Measurements from ENCODE around the gene SMAP1.

Gene SMAP1

DNA sequence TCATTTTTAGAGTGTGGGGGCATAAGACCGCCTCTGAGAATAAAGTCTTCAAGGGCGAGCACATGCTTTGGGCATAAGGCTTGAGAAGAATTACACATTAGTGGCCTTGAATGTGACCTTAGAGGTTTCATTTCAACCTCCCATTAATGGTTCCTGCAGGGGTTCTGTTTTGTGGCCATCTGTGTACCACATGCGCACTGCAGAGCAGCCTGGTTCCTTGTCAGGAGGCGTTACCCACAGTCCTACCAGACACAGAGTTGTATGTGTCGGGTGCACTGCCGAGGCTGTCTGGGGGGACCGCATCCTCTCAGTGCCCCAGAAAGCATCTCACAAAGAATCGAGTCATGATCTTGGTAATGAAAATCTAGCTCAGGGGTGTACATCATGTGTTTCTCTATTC, 173.4 kb downstream of the SMAP1 start:
- DNase-seq = no peak

DNA sequence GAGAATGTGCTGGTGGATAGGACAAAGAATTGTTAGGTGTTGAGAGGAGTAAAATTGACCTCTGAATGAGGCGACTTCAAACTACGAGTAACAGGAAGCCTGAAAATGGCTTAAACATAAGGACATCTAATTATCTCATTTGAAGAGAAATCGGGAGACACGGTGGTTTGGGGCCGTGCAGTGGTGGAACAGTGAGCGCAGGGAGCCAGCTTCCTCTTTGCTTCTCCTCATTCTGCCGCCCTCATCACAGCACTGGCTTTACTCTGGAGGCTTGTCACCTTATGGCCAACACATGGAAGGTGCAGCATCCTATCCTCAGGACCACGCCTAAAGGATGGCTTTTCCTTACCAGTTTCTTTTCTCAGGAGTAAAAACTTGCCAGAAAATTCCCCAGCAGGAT, 174.9 kb downstream of the SMAP1 start:
- DNase-seq = no peak

DNA sequence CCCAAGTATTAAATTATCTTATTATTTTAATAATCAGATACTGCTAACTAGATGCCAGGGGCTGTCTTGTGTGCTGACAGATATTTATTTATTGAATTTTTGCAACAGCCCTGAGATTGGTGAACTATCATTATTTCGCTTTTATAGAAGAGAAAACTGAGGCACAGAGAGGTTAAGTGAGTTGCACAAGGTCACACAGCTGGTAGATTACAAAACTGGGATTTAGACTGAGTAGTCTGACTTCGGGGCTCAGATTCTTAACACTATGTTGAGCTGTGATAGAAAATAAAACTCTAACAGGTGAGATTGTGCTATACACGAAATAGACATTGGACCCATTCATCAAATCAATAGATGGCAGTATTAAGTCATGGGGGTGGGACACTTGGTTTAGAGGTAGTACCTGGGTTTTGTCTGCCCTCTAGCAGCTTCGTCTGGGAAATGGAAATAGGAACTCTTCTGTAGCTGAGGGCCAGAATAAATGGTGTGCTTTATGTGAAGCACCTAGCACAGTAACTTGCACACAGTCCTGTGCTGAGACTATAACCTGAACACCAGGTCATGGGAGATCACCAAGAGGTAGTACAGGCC, 175.7 kb downstream of the SMAP1 start:
- no peak for DNase-seq

DNA sequence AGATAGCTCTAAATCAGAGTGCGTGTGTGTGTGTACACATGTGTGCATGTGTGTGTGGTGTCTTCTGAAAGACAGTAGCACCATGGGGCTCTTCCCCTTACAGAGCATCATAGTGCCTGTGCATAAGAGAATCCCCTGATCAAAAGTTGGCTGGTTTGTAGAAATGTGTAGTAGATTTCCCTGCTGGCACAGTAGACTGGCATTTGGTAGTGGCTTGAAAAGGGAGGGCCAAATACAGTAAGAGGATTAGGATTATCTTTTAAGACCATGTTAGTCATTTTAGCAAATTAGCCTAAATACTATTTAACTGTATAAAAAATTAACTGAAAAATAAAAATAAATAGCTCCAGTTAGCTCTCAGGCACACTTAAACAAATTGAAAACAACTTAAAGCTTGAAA, 176.6 kb downstream of the SMAP1 start:
- no peak for DNase-seq

DNA sequence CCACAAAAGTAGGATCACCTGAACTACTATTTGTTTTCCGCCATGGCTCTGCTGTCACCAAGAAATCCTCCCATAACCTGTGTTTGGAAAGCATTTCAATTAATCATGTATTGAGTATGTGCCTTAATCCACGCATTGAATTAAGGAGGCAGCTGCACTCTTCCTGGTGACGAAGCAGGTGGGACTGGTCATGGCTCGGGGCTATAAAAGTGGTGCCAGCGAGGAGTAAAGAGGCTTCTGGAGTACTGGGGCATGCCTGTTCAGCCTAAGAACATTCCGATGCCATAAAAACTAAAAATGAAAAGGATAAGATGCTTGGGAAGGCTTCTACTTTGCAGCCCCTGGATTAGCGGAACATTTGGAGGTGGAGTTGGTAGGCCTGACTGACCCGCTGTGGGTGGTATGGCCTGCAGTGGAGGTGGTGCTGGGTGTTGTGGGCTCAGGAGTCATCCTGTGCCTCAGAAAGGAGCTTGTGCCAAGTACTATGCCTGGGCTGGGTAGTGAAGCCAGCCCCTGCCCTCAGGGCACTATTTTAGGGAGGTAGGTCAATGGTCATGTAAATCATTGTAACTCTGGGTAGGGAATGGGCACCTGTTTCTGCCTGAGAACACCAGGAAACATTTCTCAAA, 178.6 kb downstream of the SMAP1 start:
- DNase-seq = no peak

DNA sequence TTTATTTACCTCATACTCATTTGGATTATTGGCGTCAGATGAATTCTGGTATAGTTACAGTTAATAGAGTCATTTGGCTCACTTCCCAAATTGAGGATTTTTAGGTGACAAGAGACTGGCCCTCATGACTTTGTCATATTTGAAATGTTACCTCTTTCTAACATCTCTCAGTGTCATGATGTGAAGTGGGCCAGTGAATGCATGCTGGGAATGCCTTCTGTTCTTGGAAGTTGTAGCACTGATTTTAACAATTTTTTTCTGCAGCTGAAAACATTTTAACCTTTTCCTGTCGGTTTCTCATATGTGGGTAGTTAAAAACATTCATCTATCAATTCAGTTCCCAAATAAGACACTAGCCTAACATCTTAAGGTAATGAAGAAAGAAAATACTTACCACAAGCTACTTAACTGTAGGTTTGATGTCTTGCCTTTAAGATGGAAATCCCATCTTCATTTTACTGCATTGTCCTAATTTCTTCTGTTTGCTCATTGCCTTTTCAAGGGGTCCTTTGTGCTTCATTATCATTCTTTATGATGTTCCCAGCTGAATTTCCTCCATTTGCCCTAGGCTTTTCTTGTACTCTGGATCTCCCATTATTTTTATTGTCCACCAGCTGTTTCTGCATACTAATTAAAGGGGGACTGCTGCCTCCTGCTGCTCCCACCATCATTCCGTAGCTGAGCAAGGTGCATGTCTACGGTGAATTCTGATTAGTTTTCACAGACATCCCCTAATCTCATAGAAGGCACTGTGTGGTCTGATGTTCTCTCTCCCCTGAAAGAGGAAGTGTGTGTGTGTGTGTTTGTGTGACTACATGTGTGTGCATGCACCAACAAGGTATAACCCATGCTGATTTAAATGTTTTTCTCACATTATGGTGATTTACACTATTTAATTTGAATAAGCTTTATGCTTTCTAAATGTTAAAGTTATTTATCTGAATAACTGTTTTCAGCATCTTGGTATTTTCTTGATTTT, 179.7 kb downstream of the SMAP1 start:
- no peak for DNase-seq

DNA sequence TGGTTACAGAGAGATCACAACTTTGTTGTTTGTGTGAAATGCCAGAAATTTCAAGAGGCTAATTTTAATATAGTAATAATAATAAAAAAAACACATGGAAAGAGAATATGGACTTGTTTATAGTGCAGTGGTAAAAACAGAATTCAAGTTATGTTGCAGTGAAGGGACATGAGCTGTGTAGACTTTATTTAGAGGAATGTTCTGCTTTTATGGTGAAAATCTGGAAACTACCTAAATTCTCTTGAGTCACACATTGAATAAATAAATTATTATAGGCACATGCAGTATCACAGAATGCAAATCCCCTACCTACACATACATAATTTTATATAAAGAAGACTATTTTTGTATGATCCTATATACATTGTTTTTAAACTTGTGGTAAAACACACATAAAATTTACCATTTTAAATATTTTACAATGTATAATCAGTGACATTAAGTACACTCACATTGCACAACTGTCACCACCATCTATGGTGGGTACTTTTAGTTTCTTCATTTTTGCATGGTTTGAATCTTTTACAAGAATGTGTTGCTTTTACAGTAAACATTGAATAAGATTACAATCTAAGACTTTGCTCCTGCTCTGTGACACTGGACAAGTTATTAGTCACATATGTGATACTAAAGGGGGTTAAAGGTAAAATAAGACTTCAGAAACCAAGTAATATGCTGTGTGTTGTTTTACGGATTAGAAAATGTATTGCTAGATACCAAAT, 181.8 kb downstream of the SMAP1 start:
- DNase-seq = no peak

DNA sequence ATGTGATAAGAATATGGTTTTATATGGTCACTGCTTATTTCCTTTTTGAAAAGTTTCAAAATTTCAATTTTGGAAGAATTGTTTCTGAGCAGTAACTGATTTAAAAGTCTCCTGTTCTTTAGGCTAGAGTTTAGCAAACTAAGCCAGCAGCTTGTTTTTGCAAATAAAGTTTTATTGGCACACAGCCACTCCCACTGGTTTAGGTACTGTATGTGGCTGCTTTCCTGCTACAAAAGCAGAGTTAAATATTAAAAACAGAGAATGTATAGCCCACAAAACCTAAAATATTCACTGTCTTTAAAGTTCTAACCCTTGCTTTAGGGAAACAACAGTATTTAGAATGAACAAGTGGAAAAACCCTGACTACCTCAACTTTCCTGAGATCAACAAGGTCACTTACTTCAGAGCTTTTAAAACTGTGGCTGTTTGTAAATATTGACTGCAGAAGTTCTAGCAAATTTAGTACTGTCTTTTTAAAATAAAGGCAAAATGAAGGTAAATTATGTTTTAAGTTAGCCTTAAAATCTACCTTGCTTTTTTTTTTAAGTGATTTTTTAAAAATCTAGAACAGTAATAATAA, 185.1 kb downstream of the SMAP1 start:
- DNase-seq = no peak

DNA sequence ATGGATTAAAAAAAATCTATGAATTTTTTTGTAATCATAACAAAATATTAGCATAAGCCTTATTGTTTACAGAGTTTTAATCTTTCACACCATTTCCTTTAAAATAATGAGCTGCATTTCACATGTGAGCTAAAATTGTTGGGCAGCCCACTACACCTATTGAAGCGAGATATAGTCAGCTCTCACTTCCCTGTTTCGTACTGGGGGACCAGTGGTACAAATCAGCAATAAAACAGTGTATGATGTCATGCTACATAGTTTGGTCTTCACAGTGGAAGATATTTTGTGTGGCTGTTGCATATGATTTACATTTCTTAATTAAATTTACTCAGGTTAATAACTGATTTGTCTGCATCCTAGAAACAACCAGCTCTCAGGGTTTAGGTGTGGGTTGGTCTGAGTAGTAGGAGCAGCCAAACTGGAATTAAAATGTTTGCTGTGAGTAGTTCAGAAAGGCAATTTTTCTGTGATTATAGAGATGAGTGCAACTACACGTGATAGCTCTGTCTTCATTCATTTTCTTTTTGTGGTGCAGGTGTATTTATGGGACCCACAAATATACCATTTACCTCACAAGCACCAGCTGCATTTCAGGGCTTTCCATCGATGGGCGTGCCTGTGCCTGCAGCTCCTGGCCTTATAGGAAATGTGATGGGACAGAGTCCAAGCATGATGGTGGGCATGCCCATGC, 189.8 kb downstream of the SMAP1 start:
- no peak for DNase-seq

DNA sequence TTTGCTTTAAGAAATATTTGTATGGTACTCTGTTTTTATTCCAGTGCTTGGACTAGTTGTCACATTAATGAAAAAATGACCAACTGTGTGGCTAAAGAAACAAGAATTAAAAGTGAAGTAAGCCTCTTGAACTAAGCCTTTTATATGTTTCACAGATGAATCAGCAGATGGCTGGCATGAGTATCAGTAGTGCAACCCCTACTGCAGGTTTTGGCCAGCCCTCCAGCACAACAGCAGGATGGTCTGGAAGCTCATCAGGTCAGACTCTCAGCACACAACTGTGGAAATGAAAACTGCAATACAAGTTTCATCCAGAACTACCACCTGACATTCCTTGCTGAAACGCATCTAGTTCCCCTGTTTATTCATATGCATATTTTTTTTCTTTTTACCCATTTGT, 192.4 kb downstream of the SMAP1 start:
- DNase-seq = no peak

DNA sequence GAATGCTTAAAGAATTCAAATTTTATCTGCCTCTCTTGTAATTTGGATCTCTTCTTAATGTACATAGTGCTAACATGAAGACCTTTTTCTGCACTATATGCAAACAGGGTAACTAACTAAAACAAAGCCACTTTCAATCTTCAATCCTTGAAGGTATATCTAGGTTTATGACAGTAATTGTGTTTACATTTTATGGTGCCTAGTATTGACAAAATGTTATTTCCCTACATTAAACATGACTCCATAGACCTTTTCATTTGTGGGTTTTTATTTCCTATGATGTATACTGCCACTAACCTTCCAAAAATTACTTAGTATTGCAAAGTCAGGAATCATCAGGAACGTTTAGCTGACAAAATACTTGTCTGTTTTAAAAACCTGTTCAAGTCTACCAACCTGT, 193.2 kb downstream of the SMAP1 start:
- no peak for DNase-seq

DNA sequence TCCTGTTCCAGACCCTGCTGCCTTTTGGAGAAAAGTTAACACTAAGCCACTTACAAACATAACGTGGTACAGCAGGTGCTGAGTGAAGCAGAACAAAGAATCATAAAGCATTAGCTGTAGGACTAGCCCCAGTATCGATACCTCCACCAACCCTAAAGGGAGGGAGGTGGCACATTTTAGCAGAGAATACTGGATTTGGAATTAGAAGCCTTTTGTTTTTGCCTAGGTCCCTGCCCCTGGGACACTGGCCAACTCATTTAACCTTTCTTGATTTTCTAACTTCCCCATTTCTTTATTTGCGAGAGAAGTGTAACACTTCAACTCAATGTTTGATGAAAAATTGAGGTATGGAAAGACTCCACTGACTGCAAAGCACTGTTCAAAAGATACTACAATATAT, 195.7 kb downstream of the SMAP1 start:
- DNase-seq = no peak

DNA sequence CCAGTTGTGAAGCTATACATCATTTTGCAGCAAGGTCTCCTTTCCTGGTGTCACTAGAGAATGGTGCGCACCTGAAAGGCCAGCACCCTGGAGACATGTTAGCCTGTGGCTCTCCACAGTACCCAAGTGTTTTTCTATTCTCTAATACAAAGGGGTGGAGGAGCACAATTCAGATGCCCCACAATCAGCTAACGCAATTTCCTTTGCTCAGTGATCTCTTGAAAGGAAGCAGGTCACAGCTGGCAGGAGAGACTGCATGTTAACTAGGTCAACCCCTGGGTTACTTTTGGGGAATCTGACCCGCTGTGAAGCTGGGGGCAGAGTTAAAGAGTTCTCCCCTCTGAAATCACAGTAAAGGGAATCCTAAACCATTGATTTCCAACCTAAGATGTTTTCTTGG, 196.7 kb downstream of the SMAP1 start:
- no peak for DNase-seq

DNA sequence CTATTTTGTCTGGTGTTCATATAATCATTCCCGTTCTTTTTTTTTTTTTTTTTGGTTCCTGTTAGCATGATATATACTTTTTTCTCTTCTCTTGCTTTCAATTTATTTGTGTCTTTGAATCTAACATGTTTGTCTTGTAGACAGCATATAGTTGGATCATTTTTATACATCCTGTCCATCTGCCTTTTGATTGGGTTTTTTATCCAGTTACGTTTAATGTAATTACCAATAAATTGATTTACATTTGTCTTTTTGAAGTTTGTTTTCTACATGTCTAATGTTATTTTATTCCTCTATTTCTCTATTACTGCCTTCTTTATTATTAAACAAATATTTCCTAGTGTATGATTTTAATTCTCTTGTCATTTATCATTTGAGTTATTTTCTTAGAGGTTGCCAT, 204.8 kb downstream of the SMAP1 start:
- no peak for DNase-seq

DNA sequence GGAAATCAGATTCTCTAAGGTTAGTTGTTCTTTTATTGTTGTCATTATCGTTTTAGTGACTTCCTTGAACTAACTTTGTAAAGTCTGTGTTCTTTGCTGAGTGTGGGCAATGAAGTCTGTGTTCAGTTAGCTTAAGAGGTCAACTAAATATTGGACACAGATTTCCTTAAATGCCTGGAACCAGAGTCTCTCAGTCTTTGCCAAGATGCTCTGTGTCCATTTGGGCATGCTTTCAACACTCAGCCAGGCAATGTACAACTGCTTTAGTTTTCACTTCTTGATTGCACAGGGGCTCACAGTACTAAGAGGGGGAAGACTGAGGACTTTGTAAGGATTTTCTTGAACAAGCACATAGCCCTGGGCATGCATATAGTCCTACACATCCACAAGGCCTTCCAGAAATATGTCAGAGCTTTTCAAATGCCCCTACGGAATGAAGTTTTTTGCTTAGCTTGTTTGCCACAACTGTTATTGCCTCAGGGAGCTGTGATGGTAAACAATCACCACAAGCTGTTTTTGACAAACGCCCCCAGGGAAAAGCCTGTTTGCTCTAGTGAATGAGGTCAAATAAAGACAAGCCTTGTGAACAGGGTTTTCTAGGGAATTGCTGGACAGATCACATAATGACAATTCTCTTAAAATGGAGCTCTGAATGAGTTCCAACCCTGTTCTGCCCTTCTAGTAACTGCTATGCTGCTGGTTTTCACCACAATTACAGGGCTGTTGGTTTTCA, 206.7 kb downstream of the SMAP1 start:
- DNase-seq = no peak

DNA sequence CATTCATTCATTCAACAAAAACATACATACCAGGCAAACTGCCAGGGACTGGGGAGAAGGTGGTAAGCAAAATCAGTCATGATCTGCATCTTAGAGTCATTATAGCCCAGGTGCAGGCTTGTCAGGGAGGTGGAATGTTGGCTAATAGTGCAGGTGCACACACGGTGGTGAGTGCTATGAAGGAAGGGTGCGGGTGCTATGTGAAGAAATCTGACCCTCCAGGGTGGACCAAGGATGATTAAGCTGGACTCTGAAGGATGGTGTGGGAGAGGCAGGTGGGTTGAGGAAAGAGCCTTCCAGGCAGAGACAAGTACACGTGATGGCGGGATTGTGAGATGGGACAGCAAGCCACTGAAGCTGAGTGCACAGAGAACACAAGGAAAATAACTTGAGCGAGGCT, 211.8 kb downstream of the SMAP1 start:
- DNase-seq = no peak

DNA sequence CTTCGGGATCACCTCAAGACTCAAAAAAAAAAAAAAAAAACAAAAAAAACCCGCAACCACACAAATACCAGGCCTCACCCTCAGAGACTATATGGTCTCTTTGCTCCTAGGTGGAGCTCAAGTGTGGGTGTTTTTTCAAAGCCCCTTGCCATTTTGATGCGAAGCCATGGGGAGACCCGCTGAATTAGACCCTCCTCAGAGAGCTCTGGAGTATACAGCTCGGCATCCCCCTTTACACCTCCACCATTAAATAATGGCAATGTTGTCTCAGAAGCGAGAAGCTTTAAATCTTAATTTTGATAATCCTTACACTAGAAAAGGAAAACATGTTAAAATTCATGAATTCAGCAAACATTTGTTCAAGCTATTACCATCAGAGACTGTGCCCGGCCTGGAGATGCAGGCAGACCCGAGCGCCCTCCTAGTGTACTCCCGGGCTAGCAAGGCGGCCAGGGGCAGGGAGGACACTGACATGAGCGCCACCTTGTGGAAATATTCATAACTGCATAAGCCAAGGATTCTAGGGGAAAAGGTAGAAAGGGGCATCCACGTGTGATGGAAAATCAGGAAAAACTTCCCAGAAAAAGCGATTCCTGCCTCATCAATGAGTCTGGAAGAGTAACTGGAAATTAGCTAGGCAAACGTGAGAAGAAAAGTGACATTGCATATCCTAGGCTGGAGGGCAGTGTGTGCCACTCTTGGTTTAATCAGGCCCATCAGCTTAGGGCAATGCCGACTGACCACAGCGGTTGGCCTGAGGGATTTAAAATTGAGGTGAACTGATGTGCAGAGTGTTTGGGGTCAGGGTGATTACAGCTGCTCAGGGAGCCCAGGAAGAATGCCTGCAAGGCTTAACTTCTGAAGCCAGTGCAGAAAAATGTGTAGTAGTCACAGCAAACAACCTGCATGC, 216.6 kb downstream of the SMAP1 start:
- peak in 38 of 51 donors; percentile 2 to 67 (median 28) for DNase-seq

DNA sequence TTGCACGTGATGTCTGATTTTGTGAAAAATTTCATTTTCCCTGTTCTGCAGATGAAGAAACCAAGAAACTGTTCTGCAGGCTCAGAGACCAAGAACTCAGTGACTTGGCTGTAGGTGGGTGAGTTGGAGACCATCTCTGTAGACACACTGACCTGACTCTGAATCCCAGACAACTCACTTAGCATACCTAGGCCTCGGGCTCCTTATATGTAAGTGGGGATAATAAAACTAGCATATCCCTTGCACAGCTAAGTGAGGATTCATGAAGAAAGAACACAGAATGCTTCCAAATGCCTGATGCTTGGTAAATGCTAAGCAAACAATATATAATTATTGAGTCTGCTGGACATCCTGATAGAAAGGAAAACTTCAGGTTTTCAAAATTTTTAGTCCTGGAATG, 218.4 kb downstream of the SMAP1 start:
- DNase-seq = no peak

DNA sequence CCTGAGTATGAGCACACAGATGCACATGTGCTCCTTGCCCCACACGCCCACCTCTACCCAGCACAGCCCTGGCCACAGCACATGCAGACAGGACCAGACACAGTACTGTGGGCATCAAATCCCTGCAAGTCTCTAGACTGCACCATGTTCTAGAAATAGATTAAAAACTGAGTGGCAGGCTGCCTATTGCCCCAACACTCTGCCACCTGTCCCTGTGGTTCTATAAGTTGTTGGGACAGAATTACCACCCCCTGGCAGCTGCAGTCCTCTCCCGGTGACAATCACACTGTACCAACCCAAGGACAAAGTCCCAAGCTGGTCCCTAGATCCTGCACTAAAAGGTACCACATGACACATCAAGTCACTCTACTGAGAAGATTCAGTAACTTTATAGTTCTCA, 219.0 kb downstream of the SMAP1 start:
- DNase-seq = no peak

Measured in hypothalamus (tissue), 51 donors.